Body of pancreas (tissue), 4 donors: Measurements from ENCODE around the gene APH1A. TPM values are rescaled to one million over a fixed set of nuclear protein-coding genes. Genes with fewer than 3 reads are reported as not detected.

Source experiments
- ATAC-seq: fragments of 150-250 bp; one replicate; pipeline ENCODE4 v1.9.1; 2016
- DNase-seq, 4 donors: peaks; one replicate each; pipeline ENCODE4 v3.0.0-alpha.2; 2019
- H3K27ac ChIP-seq, 4 donors: fragments of 200-600 bp; sonication (generic); 1 replicate in 3 of 4; 2 replicates in 1 of 4; pipeline versions ENCODE4 v1.5.1 to v1.6.1; 2016 to 2019; ENCODE audit warnings: mild to moderate bottlenecking in 1 of 4, mixed read lengths in 1 of 4, moderate library complexity in 1 of 4
- H3K27me3 ChIP-seq, 2 donors: fragments of 200-600 bp; sonication (generic); one replicate each; pipeline ENCODE4 v1.6.0; 2016; ENCODE audit warnings: mild to moderate bottlenecking in 1 of 2
- H3K36me3 ChIP-seq, 2 donors: fragments of 200-600 bp; sonication (generic); replicated peaks in 1 of 2; 2 replicates each; pipeline ENCODE4 v1.5.1; 2016; ENCODE audit warnings: low read depth in 2 of 2; ENCODE audit not compliant: insufficient read depth in 1 of 2
- H3K4me1 ChIP-seq: fragments of 200-600 bp; sonication (generic); one replicate; pipeline ENCODE4 v1.6.0; 2016
- H3K4me3 ChIP-seq, 2 donors: fragments of 200-600 bp; sonication (generic); 1 replicate in 1 of 2; 2 replicates in 1 of 2; pipeline ENCODE4 v1.5.1; 2016 to 2019
- H3K9me3 ChIP-seq, 3 donors: fragments of 200-600 bp; sonication (generic); 1 replicate in 2 of 3; 2 replicates in 1 of 3; pipeline ENCODE4 v1.5.1; 2016
- CTCF ChIP-seq, 7 experiments: fragments of 450-650 bp in 4 of 7; fragments of 200-600 bp in 3 of 7; sonication (generic) in 3 of 7; IDR thresholded peaks; one replicate each; pipeline ENCODE4 v1.5.1; 2016 to 2019; ENCODE audit warnings: antibody characterized with exemption in 7 of 7
- POLR2A ChIP-seq, 3 donors: fragments of 450-650 bp; IDR thresholded peaks; one replicate each; pipeline ENCODE4 v1.6.1; 2016; ENCODE audit warnings: antibody characterized with exemption in 3 of 3, mild to moderate bottlenecking in 2 of 3
- WGBS, 2 donors: methylation state at CpG; one replicate each; pipeline ENCODE4 v1.1.5; 2017; 5-methylcytosine and 5-hydroxymethylcytosine counted together
- intact Hi-C: fragments of 100-400 bp; cut with DNase I; formaldehyde crosslinking; loops from one replicate; pipeline ENCODE4 v1.15.1; 2023
- total RNA-seq, 2 donors: library from RNA; depleted of rRNA; stranded (reverse); fragments of >200 nt; gene quantifications; one replicate each; pipeline ENCODE4 v1.1.0, GENCODE V29; 2016

APH1A gene
- total RNA-seq, 2 donors from 2014 or later: 33.0 to 56.6 TPM

GRCh38 chr1:150262388-150263320 is 6.2 kb downstream of the APH1A start:
- intact Hi-C loops: no loop called here
- H3K27ac ChIP-seq: no peak overlapping the region
- TF ChIP-seq POLR2A (IDR thresholded peaks at IDR 0.05) (no peak), CTCF (IDR thresholded peaks at IDR 0.05) (no peak)
- WGBS, 2 donors: 71 to 76% methylated on average over 6 of the region's 6 CpGs
- no peaks in the 10 kb centered on the region for H3K27me3 ChIP-seq
- peaks cover 27% of the 10 kb centered on the region for H3K4me1 ChIP-seq
- no peaks in the 10 kb centered on the region for H3K9me3 ChIP-seq
- ATAC-seq (no peak), DNase-seq (no peak)
- H3K36me3 ChIP-seq: peaks cover 0 to 10% of the 10 kb centered on the region in 2 donors
- no peak overlapping the region for H3K4me3 ChIP-seq

GRCh38 chr1:150261367-150261766 is 7.4 kb downstream of the APH1A start:
- intact Hi-C loops: no loop called here
- no peak for ATAC-seq
- H3K4me1 ChIP-seq: peaks cover 20% of the 10 kb centered on the region

GRCh38 chr1:150259758-150260669 is 8.8 kb downstream of the APH1A start:
- WGBS, 2 donors: 8 to 14% methylated on average over 11 of the region's 11 CpGs
- peak; percentile 72 for ATAC-seq
- Histone ChIP-seq H3K27ac (peak overlapping the region; percentile 42 to 75 (median 58)), H3K36me3 (peaks cover 0 to 2% of the 10 kb centered on the region in 2 donors), H3K27me3 (no peaks in the 10 kb centered on the region), H3K9me3 (no peaks in the 10 kb centered on the region), H3K4me3 (no peak overlapping the region), H3K4me1 (peaks cover 28% of the 10 kb centered on the region)
- intact Hi-C loops: no loop called here
- TF ChIP-seq CTCF (IDR thresholded peaks at IDR 0.05) (no peak), POLR2A (IDR thresholded peaks at IDR 0.05) (peak in 2 of 3 donors; percentile 10 to 22)
- peak; percentile 61 to 85 (median 78) for DNase-seq

More at GRCh38 chr1:150261367-150261766, 7.4 kb downstream of the APH1A start:
- Histone ChIP-seq H3K36me3 (peaks cover 0 to 6% of the 10 kb centered on the region in 2 donors), H3K27me3 (no peaks in the 10 kb centered on the region), H3K9me3 (no peaks in the 10 kb centered on the region), H3K27ac (no peak overlapping the region), H3K4me3 (no peak overlapping the region)
- 75 to 100% methylated on average over 2 to 6 of the region's 6 CpGs for WGBS, 2 donors
- TF ChIP-seq CTCF (IDR thresholded peaks at IDR 0.05) (no peak), POLR2A (IDR thresholded peaks at IDR 0.05) (no peak)
- no peak for DNase-seq

- TF ChIP-seq POLR2A (IDR thresholded peaks at IDR 0.05): no peak
- TF ChIP-seq CTCF (IDR thresholded peaks at IDR 0.05): no peak
- Histone ChIP-seq H3K9me3 (no peaks in the 10 kb centered on the region), H3K4me1 (peaks cover 28% of the 10 kb centered on the region), H3K4me3 (no peak overlapping the region), H3K27me3 (no peaks in the 10 kb centered on the region), H3K36me3 (no peaks in the 10 kb centered on the region), H3K27ac (peak overlapping the region in 3 of 4 donors; percentile 42 to 75 (median 58))
- 41 to 50% methylated on average over 4 of the region's 4 CpGs for WGBS, 2 donors
- intact Hi-C loops: no loop called here
- no peak for DNase-seq
- ATAC-seq: no peak
These were observed 9.6 kb downstream of the APH1A start for GRCh38 chr1:150259217-150259616.
